Muscle of leg (tissue), 11 donors: ENCODE data around the gene PYGO2. TPM values are rescaled to one million over a fixed set of nuclear protein-coding genes. Genes with fewer than 3 reads are reported as not detected.
A peak's percentile ranks its signal among the peaks of the same experiment; 100 is the strongest.
"Not testable (repeated sequence)": the region's sequence is repeated elsewhere in the genome, so short reads cannot be mapped to it uniquely, and the experiment has no call there.

Experiments used
- DNase-seq: peaks from one replicate; pipeline ENCODE4 v3.0.0; 2013
- H3K27ac ChIP-seq: one replicate; pipeline ENCODE4 v1.5.1; 2013; ENCODE audit warnings: mild to moderate bottlenecking, low read length, control low read depth
- H3K27me3 ChIP-seq: one replicate; pipeline ENCODE4 v1.6.1; 2013; ENCODE audit warnings: low read length; ENCODE audit not compliant: control insufficient read depth, insufficient read depth
- H3K36me3 ChIP-seq: one replicate; pipeline ENCODE4 v1.6.1; 2013; ENCODE audit warnings: low read length; ENCODE audit not compliant: control insufficient read depth, insufficient read depth
- H3K4me1 ChIP-seq: one replicate; pipeline ENCODE4 v1.6.1; 2013; ENCODE audit warnings: low read length; ENCODE audit not compliant: control insufficient read depth, insufficient read depth
- H3K4me3 ChIP-seq: one replicate; pipeline ENCODE4 v1.5.1; 2013; ENCODE audit warnings: low read length, control low read depth
- H3K9me3 ChIP-seq: replicated peaks from 2 replicates; pipeline ENCODE4 v1.6.1; 2013; ENCODE audit warnings: low read depth, low read length; ENCODE audit not compliant: control insufficient read depth
- WGBS: methylation state at CpG from one replicate; pipeline ENCODE4 v1.1.5; 2013; ENCODE audit warnings: missing lambda C conversion rate; ENCODE audit not compliant: insufficient coverage; 5-methylcytosine and 5-hydroxymethylcytosine counted together
- polyA plus RNA-seq, 8 donors: library from polyadenylated mRNA; unstranded; fragments of 120-200 nt; gene quantifications; one replicate each; pipeline versions ENCODE4 v1.2.1 to v1.2.3, GENCODE V29; 2013; ENCODE audit warnings: inconsistent platforms in 1 of 8, low replicate concordance in 1 of 8; ENCODE audit not compliant: insufficient read length in 8 of 8, insufficient read depth in 1 of 8
- total RNA-seq: library from RNA; stranded (reverse); fragments of 120-200 nt; gene quantifications from one replicate; pipeline ENCODE4 v1.2.4, GENCODE V29; 2013

Gene PYGO2
- total and polyA plus RNA-seq, 9 donors = 17.1 to 32.1 (median 29.6) TPM

- Histone ChIP-seq H3K36me3 (peaks cover 23% of the 10 kb centered on the region), H3K27ac (no peak within 1 kb of the TSS), H3K4me1 (peaks cover under 1% of the 10 kb centered on the region), H3K27me3 (no peaks in the 10 kb centered on the region), H3K9me3 (no peaks in the 10 kb centered on the region), H3K4me3 (no peak within 1 kb of the TSS)
- no CpG with 5 or more reads among the region's 8 CpGs for WGBS
- DNase-seq = no peak
Observed at GRCh38 chr1:154993572-154994268, 32.1 kb upstream of the PYGO2 start, which contains the start of gene LENEP. LENEP (plus strand) TSS chr1:154993586; CDS start chr1:154993608, 22 bp downstream.

- no peak overlapping the region for H3K27ac ChIP-seq
- H3K36me3 ChIP-seq = peaks cover 30% of the 10 kb centered on the region
- 40% methylated on average over 1 of the region's 14 CpGs for WGBS
- H3K27me3 ChIP-seq = no peaks in the 10 kb centered on the region
- no peak for DNase-seq
- H3K4me3 ChIP-seq = no peak overlapping the region
- H3K9me3 ChIP-seq = no peaks in the 10 kb centered on the region
- H3K4me1 ChIP-seq = no peaks in the 10 kb centered on the region
Observed at GRCh38 chr1:154992721-154993571, 31.4 kb upstream of the PYGO2 start.

GRCh38 chr1:154990276-154990675 lies 28.7 kb upstream of the PYGO2 start:
- H3K9me3 ChIP-seq = no peaks in the 10 kb centered on the region
- DNase-seq = no peak
- peaks cover 39% of the 10 kb centered on the region for H3K36me3 ChIP-seq
- no peaks in the 10 kb centered on the region for H3K4me1 ChIP-seq
- H3K27me3 ChIP-seq = no peaks in the 10 kb centered on the region
- no peak overlapping the region for H3K4me3 ChIP-seq
- 90% methylated on average over 1 of the region's 8 CpGs for WGBS
- no peak overlapping the region for H3K27ac ChIP-seq

GRCh38 chr1:154989195-154989860 lies 27.7 kb upstream of the PYGO2 start:
- no CpG with 5 or more reads among the region's 3 CpGs for WGBS
- DNase-seq = no peak
- Histone ChIP-seq H3K36me3 (peaks cover 39% of the 10 kb centered on the region), H3K4me3 (no peak overlapping the region), H3K27ac (no peak overlapping the region), H3K9me3 (no peaks in the 10 kb centered on the region), H3K4me1 (no peaks in the 10 kb centered on the region), H3K27me3 (no peaks in the 10 kb centered on the region)

- H3K9me3 ChIP-seq = no peaks in the 10 kb centered on the region
- 83% methylated on average over 8 of the region's 17 CpGs for WGBS
- H3K4me1 ChIP-seq = peaks cover 8% of the 10 kb centered on the region
- DNase-seq = no peak
- no peak overlapping the region for H3K27ac ChIP-seq
- H3K36me3 ChIP-seq = peaks cover 39% of the 10 kb centered on the region
- H3K4me3 ChIP-seq = no peak overlapping the region
- H3K27me3 ChIP-seq = no peaks in the 10 kb centered on the region
Observed at GRCh38 chr1:154988058-154988954, 26.7 kb upstream of the PYGO2 start.

- no peak for DNase-seq
- Histone ChIP-seq H3K36me3 (peaks cover 39% of the 10 kb centered on the region), H3K27ac (no peak overlapping the region), H3K27me3 (no peaks in the 10 kb centered on the region), H3K9me3 (no peaks in the 10 kb centered on the region), H3K4me3 (no peak overlapping the region), H3K4me1 (peaks cover 10% of the 10 kb centered on the region)
- 48% methylated on average over 3 of the region's 6 CpGs for WGBS
Observed at GRCh38 chr1:154987326-154987725, 25.7 kb upstream of the PYGO2 start.

GRCh38 chr1:154986736-154987135 lies 25.2 kb upstream of the PYGO2 start:
- not testable (repeated sequence) for H3K9me3 ChIP-seq, H3K27me3 ChIP-seq, H3K4me3 ChIP-seq, DNase-seq, H3K27ac ChIP-seq
- H3K36me3 ChIP-seq = peaks cover 39% of the 10 kb centered on the region
- H3K4me1 ChIP-seq = peaks cover 11% of the 10 kb centered on the region
- WGBS = 100% methylated on average over 1 of the region's 4 CpGs

GRCh38 chr1:154983776-154984466 lies 22.3 kb upstream of the PYGO2 start:
- WGBS = 4% methylated on average over 12 of the region's 17 CpGs
- Histone ChIP-seq H3K27ac (no peak overlapping the region), H3K27me3 (no peaks in the 10 kb centered on the region), H3K4me3 (peak overlapping the region; percentile 62), H3K4me1 (peaks cover 11% of the 10 kb centered on the region), H3K36me3 (peaks cover 26% of the 10 kb centered on the region), H3K9me3 (no peaks in the 10 kb centered on the region)
- no peak for DNase-seq
